Measurements from ENCODE around the gene FAM81B.

GRCh38 chr5:95382801-95383200 is 8.4 kb upstream of the FAM81B start:
- TF ChIP-seq POLR2A (IDR thresholded peaks at IDR 0.05) = no peak
- TF ChIP-seq, protein P1, sequence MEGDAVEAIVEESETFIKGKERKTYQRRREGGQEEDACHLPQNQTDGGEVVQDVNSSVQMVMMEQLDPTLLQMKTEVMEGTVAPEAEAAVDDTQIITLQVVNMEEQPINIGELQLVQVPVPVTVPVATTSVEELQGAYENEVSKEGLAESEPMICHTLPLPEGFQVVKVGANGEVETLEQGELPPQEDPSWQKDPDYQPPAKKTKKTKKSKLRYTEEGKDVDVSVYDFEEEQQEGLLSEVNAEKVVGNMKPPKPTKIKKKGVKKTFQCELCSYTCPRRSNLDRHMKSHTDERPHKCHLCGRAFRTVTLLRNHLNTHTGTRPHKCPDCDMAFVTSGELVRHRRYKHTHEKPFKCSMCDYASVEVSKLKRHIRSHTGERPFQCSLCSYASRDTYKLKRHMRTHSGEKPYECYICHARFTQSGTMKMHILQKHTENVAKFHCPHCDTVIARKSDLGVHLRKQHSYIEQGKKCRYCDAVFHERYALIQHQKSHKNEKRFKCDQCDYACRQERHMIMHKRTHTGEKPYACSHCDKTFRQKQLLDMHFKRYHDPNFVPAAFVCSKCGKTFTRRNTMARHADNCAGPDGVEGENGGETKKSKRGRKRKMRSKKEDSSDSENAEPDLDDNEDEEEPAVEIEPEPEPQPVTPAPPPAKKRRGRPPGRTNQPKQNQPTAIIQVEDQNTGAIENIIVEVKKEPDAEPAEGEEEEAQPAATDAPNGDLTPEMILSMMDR (IDR thresholded peaks at IDR 0.05) = no peak
